Measurements from ENCODE around the gene MYH9.

GRCh38 chr22:36387959-36388726, at the start of gene MYH9:
- TF ChIP-seq CTCF (IDR thresholded peaks at IDR 0.05; ENCODE audit: low read depth, low read length, poor library complexity, severe bottlenecking) (no peak), EZH2phosphoT487 (IDR thresholded peaks at IDR 0.05; ENCODE audit: borderline replicate concordance, low read length) (no peak)

Measured in DOHH2 (cell line).